Measurements from ENCODE around the gene HECTD4. TPM values are rescaled to one million over a fixed set of nuclear protein-coding genes. Genes with fewer than 3 reads are reported as not detected.

Gene HECTD4
- total RNA-seq, 1 donor from 2014 or later: 62.1 TPM

DNA sequence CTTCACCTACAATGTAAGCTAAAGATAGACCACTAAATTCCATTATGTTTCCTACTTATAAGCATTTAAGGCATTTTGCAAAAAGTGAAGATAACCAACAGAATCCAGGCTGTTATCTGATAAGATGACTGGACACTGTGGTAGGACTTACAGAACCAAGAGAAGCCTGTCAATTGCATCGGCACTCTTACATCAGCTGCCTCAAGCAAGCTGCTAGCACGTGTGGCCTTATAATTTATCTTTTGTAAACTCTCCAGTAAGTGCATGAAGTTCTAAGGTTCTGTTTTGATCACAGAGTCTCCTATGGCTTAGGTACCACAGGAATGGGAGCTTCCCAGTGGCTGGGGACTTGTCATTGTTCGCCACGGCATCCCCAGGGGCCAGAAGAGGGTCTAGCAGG is 168.2 kb downstream of the HECTD4 start:
- Mint-ChIP-seq H3K9me3 (no peaks in the 10 kb centered on the region), H3K27me3 (no peaks in the 10 kb centered on the region), H3K4me3 (no peak overlapping the region), H3K36me3 (peaks cover 27% of the 10 kb centered on the region), H3K27ac (no peak overlapping the region), H3K4me1 (ENCODE audit: unreplicated experiment) (no peaks in the 10 kb centered on the region)
- DNase-seq (ENCODE audit: extremely low spot score, unreplicated experiment): no peak
- TF ChIP-seq, protein P1, sequence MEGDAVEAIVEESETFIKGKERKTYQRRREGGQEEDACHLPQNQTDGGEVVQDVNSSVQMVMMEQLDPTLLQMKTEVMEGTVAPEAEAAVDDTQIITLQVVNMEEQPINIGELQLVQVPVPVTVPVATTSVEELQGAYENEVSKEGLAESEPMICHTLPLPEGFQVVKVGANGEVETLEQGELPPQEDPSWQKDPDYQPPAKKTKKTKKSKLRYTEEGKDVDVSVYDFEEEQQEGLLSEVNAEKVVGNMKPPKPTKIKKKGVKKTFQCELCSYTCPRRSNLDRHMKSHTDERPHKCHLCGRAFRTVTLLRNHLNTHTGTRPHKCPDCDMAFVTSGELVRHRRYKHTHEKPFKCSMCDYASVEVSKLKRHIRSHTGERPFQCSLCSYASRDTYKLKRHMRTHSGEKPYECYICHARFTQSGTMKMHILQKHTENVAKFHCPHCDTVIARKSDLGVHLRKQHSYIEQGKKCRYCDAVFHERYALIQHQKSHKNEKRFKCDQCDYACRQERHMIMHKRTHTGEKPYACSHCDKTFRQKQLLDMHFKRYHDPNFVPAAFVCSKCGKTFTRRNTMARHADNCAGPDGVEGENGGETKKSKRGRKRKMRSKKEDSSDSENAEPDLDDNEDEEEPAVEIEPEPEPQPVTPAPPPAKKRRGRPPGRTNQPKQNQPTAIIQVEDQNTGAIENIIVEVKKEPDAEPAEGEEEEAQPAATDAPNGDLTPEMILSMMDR (conservative IDR thresholded peaks at IDR 0.05): no peak

DNA sequence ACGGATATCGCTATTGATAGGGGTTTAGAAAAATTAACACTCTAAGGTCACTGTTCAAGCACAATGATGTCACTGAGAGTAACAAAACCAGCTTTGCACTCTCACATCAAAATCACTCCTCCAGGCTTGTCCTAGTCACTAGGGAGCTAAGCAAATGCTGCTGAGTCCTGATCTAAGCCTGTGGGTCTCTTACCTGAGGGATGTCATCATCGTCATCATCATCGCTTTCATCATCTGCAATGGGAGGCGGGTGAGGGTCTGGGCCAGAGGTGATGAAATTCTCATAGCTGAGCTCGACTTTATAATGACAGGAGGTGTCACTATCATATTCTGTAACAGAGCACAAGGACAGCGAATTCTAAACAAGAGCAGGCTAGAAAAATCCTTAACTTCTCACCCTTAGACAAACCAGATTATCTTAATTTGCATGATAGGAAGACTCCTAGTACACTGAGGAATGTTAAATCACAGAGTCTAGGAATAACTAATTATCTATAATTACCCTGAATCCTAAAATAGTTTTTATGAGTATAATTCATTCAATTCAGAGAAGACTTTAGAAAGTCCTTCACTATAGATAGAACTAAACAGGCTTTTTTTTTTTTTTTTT is 173.8 kb downstream of the HECTD4 start:
- Mint-ChIP-seq H3K27ac (no peak overlapping the region), H3K4me1 (ENCODE audit: unreplicated experiment) (no peaks in the 10 kb centered on the region), H3K4me3 (no peak overlapping the region)

DNA sequence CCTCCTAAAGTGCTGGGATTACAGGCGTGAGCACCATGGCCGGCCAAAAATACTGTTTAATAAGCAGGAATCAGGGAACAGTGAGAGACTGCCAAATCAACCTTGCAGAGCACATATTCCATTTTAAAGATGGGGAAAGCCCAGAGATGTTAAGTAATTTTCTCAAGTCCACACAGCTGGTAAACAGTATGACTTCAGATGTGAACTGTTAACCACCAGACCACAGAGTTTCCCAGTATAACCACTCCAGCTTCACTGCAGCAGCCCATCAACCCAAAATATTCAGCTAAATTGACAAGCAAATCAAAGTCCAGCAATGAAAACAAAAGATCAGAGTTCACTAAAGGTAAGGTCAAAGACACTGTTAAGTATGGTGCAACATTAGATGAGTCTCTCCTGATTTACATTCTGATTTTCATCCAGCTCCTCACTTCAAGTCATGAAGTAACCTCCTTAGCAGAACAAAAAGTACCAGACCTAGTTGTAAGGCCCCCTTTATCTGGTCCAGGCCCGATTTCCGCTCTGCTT is 174.8 kb downstream of the HECTD4 start:
- Mint-ChIP-seq H3K4me1 (ENCODE audit: unreplicated experiment) (no peaks in the 10 kb centered on the region), H3K36me3 (peaks cover 19% of the 10 kb centered on the region), H3K27me3 (no peaks in the 10 kb centered on the region), H3K27ac (no peak overlapping the region), H3K4me3 (no peak overlapping the region), H3K9me3 (no peaks in the 10 kb centered on the region)
- TF ChIP-seq, protein P1 (conservative IDR thresholded peaks at IDR 0.05): no peak
- no peak for DNase-seq (ENCODE audit: extremely low spot score, unreplicated experiment)

More for the DNA sequence above, 173.8 kb downstream of the HECTD4 start:
- TF ChIP-seq, protein P1 (conservative IDR thresholded peaks at IDR 0.05): no peak
- H3K27me3 Mint-ChIP-seq: no peaks in the 10 kb centered on the region
- peaks cover 19% of the 10 kb centered on the region for H3K36me3 Mint-ChIP-seq
- no peak for DNase-seq (ENCODE audit: extremely low spot score, unreplicated experiment)
- no peaks in the 10 kb centered on the region for H3K9me3 Mint-ChIP-seq

DNA sequence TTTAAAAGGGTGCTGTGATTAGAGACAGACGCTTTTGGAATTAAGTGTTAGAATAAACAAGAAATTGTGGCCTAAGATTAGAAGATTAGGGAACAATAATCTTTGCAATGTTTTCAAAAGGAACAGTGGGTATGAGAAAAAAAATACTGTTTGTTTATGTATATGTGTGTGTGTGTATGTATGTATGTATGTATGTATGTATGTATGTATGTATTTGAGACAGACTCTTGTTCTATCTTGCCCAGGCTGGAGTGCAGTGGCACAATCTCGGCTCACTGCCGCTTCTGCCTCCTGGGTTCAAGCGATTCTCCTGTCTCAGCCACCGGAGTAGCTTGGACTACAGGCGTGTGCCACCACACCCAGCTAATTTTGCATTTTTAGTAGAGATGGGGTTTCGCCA is 175.3 kb downstream of the HECTD4 start:
- no peak for DNase-seq (ENCODE audit: extremely low spot score, unreplicated experiment)
- H3K9me3 Mint-ChIP-seq: no peaks in the 10 kb centered on the region
- H3K27ac Mint-ChIP-seq: no peak overlapping the region
- no peaks in the 10 kb centered on the region for H3K4me1 Mint-ChIP-seq (ENCODE audit: unreplicated experiment)
- no peak overlapping the region for H3K4me3 Mint-ChIP-seq
- no peaks in the 10 kb centered on the region for H3K27me3 Mint-ChIP-seq
- TF ChIP-seq, protein P1 (conservative IDR thresholded peaks at IDR 0.05): no peak
- H3K36me3 Mint-ChIP-seq: peaks cover 18% of the 10 kb centered on the region

DNA sequence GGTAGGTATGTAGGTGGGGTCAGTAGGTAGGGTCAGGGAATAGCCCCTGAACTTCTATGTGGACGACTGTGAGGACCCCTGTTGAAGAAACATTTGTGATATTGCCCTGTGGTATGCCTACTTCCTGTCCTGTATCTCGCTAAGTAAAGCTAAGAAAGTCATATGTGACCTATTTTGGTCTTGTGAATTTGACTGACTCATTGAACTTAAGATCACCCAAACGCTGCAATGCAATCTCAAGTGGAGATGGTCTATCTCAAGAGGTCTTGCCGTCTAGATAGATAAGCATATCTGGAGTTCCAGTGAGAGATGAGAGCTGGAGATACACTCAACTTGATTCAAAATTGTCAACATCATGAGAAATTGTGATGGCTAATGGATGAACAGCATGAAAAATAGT is 183.1 kb downstream of the HECTD4 start:
- DNase-seq (ENCODE audit: extremely low spot score, unreplicated experiment): no peak
- Mint-ChIP-seq H3K9me3 (no peaks in the 10 kb centered on the region), H3K4me3 (no peak overlapping the region), H3K4me1 (ENCODE audit: unreplicated experiment) (no peaks in the 10 kb centered on the region), H3K27ac (no peak overlapping the region), H3K27me3 (no peaks in the 10 kb centered on the region), H3K36me3 (peaks cover 14% of the 10 kb centered on the region)
- TF ChIP-seq, protein P1 (conservative IDR thresholded peaks at IDR 0.05): no peak
